ENCODE results near the gene CTIF.

DNA sequence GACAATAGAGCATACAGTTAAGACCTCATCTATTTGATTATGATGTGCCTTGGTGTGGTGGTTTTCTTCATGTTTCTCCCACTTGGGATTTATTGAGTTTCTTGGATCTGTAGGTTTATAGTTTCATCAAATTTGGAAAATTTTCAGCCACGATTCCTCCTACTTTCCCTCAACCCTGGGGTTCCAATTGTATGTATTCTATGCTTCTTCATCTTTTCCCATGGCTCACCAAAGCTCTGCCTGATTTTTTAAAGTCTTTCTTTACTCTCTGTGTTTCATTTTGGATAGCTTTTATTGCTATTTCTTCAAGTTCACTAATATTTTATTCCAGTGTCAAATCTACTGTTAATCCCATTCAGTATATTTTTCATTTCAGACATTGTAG lies 132.7 kb downstream of the CTIF start:
- TF ChIP-seq POLR2AphosphoS5 (IDR thresholded peaks at IDR 0.05) (no peak), EP300 (IDR thresholded peaks at IDR 0.05; ENCODE audit: low read depth) (no peak), POLR2A (IDR thresholded peaks at IDR 0.05) (no peak)
- TF ChIP-seq, protein P1, sequence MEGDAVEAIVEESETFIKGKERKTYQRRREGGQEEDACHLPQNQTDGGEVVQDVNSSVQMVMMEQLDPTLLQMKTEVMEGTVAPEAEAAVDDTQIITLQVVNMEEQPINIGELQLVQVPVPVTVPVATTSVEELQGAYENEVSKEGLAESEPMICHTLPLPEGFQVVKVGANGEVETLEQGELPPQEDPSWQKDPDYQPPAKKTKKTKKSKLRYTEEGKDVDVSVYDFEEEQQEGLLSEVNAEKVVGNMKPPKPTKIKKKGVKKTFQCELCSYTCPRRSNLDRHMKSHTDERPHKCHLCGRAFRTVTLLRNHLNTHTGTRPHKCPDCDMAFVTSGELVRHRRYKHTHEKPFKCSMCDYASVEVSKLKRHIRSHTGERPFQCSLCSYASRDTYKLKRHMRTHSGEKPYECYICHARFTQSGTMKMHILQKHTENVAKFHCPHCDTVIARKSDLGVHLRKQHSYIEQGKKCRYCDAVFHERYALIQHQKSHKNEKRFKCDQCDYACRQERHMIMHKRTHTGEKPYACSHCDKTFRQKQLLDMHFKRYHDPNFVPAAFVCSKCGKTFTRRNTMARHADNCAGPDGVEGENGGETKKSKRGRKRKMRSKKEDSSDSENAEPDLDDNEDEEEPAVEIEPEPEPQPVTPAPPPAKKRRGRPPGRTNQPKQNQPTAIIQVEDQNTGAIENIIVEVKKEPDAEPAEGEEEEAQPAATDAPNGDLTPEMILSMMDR (IDR thresholded peaks at IDR 0.05) = no peak

Measured in transverse colon (tissue), 4 donors.